ENCODE data around the gene RWDD4.

- no peak for TF ChIP-seq CTCF (conservative IDR thresholded peaks at IDR 0.05; ENCODE audit: low read depth, low read length)
- no peak for TF ChIP-seq SMC3 (IDR thresholded peaks at IDR 0.05; ENCODE audit: low read depth, low read length)
- no peak for TF ChIP-seq POLR2A (IDR thresholded peaks at IDR 0.05; ENCODE audit: low read depth, low read length)
- no peak for TF ChIP-seq USF2 (IDR thresholded peaks at IDR 0.05; ENCODE audit: low read depth, low read length)
- TF ChIP-seq FOS (IDR thresholded peaks at IDR 0.05; ENCODE audit: low read depth, low read length), result no peak
- no peak for TF ChIP-seq RAD21 (IDR thresholded peaks at IDR 0.05; ENCODE audit: low read length)
- TF ChIP-seq BHLHE40 (IDR thresholded peaks at IDR 0.05; ENCODE audit: low read depth, low read length), result no peak
- TF ChIP-seq MXI1 (IDR thresholded peaks at IDR 0.05; ENCODE audit: borderline replicate concordance, low read depth, low read length), result no peak
- no peak for TF ChIP-seq CHD1 (IDR thresholded peaks at IDR 0.05; ENCODE audit: low read depth, low read length)
- no peak for TF ChIP-seq RFX5 (IDR thresholded peaks at IDR 0.05; ENCODE audit: low read depth, low read length)
- TF ChIP-seq CEBPB (IDR thresholded peaks at IDR 0.05; ENCODE audit: low read depth, low read length), result no peak
- TF ChIP-seq RCOR1 (IDR thresholded peaks at IDR 0.05; ENCODE audit: insufficient replicate concordance, low read length), result no peak
- no peak for TF ChIP-seq MAZ (IDR thresholded peaks at IDR 0.05; ENCODE audit: borderline replicate concordance, low read depth, low read length)
These were observed 23.7 kb downstream of the RWDD4 start for GRCh38 chr4:183635321-183635720.
